ENCODE data around the gene DOCK3. TPM values are rescaled to one million over a fixed set of nuclear protein-coding genes. Genes with fewer than 3 reads are reported as not detected.

The DOCK3 gene
- total and polyA plus RNA-seq, 10 of the 15 experiments (the other 5 are each of a cell fraction or from before 2014, with no cell fraction given): 0.02 to 0.52 (median 0.04) TPM; not detected in 5

DNA sequence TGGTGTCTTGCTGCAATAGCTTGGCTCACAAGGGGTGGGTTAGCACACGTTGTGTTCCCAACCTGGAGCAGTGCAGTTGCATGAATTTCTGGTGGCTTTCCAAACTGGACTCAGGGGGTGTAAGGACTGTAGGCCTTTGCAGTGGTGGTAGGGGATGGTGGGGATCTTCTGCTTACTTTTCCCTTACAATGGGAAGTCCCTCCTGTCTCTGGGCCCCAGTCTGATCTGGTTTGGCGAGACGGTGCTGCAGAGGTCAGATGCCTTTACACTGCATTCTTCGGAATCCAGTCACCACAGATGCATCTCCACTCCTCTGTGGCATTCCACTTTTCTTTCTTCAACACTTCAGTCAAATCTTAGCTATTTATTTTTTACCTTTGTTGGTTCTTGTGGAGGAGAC is 132.1 kb downstream of the DOCK3 start:
- ChIA-PET POLR2A (no interaction called here), RAD21 (ENCODE audit: unreplicated experiment) (no interaction called here), SMC1A (ENCODE audit: uncharacterized antibody, unreplicated experiment) (no interaction called here), CTCF (no interaction called here)
- FAIRE-seq (no peak), DNase-seq (ENCODE audit: low read depth, low spot score) (no peak), ATAC-seq (no peak)
- H3K9me3 ChIP-seq (replicated peaks; ENCODE audit: control insufficient read depth, insufficient read depth, low read length): no peaks in the 10 kb centered on the region
- H3K79me2 ChIP-seq (ENCODE audit: control insufficient read depth, insufficient read depth, low read length): no peaks in the 10 kb centered on the region
- no peak overlapping the region for H3K4me3 ChIP-seq
- intact Hi-C loops (cut with micrococcal nuclease; ENCODE audit: unreplicated experiment) (no loop called here), in situ Hi-C loops (cut with MboI) (no loop called here)
- no peaks in the 10 kb centered on the region for H3K4me1 ChIP-seq (ENCODE audit: control insufficient read depth, insufficient read depth, low read length)
- TF ChIP-seq, protein P1, sequence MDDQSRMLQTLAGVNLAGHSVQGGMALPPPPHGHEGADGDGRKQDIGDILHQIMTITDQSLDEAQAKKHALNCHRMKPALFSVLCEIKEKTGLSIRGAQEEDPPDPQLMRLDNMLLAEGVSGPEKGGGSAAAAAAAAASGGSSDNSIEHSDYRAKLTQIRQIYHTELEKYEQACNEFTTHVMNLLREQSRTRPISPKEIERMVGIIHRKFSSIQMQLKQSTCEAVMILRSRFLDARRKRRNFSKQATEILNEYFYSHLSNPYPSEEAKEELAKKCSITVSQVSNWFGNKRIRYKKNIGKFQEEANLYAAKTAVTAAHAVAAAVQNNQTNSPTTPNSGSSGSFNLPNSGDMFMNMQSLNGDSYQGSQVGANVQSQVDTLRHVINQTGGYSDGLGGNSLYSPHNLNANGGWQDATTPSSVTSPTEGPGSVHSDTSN (IDR thresholded peaks at IDR 0.05; ENCODE audit: insufficient replicate concordance, low read depth, low read length): no peak
- TF ChIP-seq IKZF1 (conservative IDR thresholded peaks at IDR 0.05) (no peak), ZBED1 (IDR thresholded peaks at IDR 0.05; ENCODE audit: borderline replicate concordance) (no peak), NFYB (IDR thresholded peaks at IDR 0.05; ENCODE audit: insufficient read depth, low read depth, low read length) (no peak), BCL11A (IDR thresholded peaks at IDR 0.05; ENCODE audit: low read depth, low read length) (no peak), TCF12 (IDR thresholded peaks at IDR 0.05; ENCODE audit: low read depth, low read length) (no peak), RUNX3 (IDR thresholded peaks at IDR 0.05; ENCODE audit: low read length) (no peak), SIN3A (IDR thresholded peaks at IDR 0.05; ENCODE audit: low read depth, low read length) (no peak), NR2C2 (IDR thresholded peaks at IDR 0.05; ENCODE audit: borderline replicate concordance, control insufficient read depth, insufficient read length, low read depth) (no peak), ZNF274 (IDR thresholded peaks at IDR 0.05; ENCODE audit: insufficient read depth, insufficient read length) (no peak)
- TF ChIP-seq, protein P2, sequence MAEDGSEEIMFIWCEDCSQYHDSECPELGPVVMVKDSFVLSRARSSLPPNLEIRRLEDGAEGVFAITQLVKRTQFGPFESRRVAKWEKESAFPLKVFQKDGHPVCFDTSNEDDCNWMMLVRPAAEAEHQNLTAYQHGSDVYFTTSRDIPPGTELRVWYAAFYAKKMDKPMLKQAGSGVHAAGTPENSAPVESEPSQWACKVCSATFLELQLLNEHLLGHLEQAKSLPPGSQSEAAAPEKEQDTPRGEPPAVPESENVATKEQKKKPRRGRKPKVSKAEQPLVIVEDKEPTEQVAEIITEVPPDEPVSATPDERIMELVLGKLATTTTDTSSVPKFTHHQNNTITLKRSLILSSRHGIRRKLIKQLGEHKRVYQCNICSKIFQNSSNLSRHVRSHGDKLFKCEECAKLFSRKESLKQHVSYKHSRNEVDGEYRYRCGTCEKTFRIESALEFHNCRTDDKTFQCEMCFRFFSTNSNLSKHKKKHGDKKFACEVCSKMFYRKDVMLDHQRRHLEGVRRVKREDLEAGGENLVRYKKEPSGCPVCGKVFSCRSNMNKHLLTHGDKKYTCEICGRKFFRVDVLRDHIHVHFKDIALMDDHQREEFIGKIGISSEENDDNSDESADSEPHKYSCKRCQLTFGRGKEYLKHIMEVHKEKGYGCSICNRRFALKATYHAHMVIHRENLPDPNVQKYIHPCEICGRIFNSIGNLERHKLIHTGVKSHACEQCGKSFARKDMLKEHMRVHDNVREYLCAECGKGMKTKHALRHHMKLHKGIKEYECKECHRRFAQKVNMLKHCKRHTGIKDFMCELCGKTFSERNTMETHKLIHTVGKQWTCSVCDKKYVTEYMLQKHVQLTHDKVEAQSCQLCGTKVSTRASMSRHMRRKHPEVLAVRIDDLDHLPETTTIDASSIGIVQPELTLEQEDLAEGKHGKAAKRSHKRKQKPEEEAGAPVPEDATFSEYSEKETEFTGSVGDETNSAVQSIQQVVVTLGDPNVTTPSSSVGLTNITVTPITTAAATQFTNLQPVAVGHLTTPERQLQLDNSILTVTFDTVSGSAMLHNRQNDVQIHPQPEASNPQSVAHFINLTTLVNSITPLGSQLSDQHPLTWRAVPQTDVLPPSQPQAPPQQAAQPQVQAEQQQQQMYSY (CRISPR knock-in tag; IDR thresholded peaks at IDR 0.05): no peak
- TF ChIP-seq, protein P3, sequence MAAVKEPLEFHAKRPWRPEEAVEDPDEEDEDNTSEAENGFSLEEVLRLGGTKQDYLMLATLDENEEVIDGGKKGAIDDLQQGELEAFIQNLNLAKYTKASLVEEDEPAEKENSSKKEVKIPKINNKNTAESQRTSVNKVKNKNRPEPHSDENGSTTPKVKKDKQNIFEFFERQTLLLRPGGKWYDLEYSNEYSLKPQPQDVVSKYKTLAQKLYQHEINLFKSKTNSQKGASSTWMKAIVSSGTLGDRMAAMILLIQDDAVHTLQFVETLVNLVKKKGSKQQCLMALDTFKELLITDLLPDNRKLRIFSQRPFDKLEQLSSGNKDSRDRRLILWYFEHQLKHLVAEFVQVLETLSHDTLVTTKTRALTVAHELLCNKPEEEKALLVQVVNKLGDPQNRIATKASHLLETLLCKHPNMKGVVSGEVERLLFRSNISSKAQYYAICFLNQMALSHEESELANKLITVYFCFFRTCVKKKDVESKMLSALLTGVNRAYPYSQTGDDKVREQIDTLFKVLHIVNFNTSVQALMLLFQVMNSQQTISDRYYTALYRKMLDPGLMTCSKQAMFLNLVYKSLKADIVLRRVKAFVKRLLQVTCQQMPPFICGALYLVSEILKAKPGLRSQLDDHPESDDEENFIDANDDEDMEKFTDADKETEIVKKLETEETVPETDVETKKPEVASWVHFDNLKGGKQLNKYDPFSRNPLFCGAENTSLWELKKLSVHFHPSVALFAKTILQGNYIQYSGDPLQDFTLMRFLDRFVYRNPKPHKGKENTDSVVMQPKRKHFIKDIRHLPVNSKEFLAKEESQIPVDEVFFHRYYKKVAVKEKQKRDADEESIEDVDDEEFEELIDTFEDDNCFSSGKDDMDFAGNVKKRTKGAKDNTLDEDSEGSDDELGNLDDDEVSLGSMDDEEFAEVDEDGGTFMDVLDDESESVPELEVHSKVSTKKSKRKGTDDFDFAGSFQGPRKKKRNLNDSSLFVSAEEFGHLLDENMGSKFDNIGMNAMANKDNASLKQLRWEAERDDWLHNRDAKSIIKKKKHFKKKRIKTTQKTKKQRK (IDR thresholded peaks at IDR 0.05; ENCODE audit: low read depth, low read length): no peak
- TF ChIP-seq, protein P4, sequence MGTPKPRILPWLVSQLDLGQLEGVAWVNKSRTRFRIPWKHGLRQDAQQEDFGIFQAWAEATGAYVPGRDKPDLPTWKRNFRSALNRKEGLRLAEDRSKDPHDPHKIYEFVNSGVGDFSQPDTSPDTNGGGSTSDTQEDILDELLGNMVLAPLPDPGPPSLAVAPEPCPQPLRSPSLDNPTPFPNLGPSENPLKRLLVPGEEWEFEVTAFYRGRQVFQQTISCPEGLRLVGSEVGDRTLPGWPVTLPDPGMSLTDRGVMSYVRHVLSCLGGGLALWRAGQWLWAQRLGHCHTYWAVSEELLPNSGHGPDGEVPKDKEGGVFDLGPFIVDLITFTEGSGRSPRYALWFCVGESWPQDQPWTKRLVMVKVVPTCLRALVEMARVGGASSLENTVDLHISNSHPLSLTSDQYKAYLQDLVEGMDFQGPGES (IDR thresholded peaks at IDR 0.05): no peak
- TF ChIP-seq, protein P5, sequence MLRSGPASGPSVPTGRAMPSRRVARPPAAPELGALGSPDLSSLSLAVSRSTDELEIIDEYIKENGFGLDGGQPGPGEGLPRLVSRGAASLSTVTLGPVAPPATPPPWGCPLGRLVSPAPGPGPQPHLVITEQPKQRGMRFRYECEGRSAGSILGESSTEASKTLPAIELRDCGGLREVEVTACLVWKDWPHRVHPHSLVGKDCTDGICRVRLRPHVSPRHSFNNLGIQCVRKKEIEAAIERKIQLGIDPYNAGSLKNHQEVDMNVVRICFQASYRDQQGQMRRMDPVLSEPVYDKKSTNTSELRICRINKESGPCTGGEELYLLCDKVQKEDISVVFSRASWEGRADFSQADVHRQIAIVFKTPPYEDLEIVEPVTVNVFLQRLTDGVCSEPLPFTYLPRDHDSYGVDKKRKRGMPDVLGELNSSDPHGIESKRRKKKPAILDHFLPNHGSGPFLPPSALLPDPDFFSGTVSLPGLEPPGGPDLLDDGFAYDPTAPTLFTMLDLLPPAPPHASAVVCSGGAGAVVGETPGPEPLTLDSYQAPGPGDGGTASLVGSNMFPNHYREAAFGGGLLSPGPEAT (IDR thresholded peaks at IDR 0.05; ENCODE audit: low read depth): no peak
- H3K27ac ChIP-seq (ENCODE audit: control insufficient read depth, insufficient read depth): no peak overlapping the region
- 43% methylated on average over 4 of the region's 4 CpGs for WGBS (ENCODE audit: insufficient coverage, insufficient replicate concordance, low lambda C conversion rate, missing lambda C conversion rate)
- no peaks in the 10 kb centered on the region for H3K27me3 ChIP-seq (replicated peaks in 1 of 2; ENCODE audit: control insufficient read depth in 2 of 2, insufficient read depth in 2 of 2, low read length in 1 of 2)
- H4K20me1 ChIP-seq (ENCODE audit: control insufficient read depth, insufficient read depth): no peaks in the 10 kb centered on the region
- H3K4me2 ChIP-seq (ENCODE audit: control insufficient read depth, insufficient read depth): no peak overlapping the region
- H3K36me3 ChIP-seq (ENCODE audit: control insufficient read depth in 2 of 2, insufficient read depth in 2 of 2, low read length in 1 of 2): no peaks in the 10 kb centered on the region
- no peak overlapping the region for H2AFZ ChIP-seq (ENCODE audit: control insufficient read depth, low read depth, low read length)
- BruUV-seq (replicated peaks): no TSS peak
- no peak overlapping the region for H3K9ac ChIP-seq (ENCODE audit: control insufficient read depth, insufficient read depth, low read length)
